ENCODE measurements around the gene CATSPER1. TPM values are rescaled to one million over a fixed set of nuclear protein-coding genes. Genes with fewer than 3 reads are reported as not detected.

The CATSPER1 gene
- total RNA-seq, 1 donor from 2014 or later, result not detected

GRCh38 chr11:65997286-65997685, 29.0 kb downstream of the CATSPER1 start:
- no peak for TF ChIP-seq CTCF (IDR thresholded peaks at IDR 0.05; ENCODE audit: unreplicated experiment)
- peaks cover 7% of the 10 kb centered on the region for H3K27me3 Mint-ChIP-seq (ENCODE audit: unreplicated experiment)
- DNase-seq (ENCODE audit: low spot score), result no peak
- peak overlapping the region; percentile 65 for H3K4me3 Mint-ChIP-seq (ENCODE audit: unreplicated experiment)
- no peak overlapping the region for H3K27ac Mint-ChIP-seq (ENCODE audit: unreplicated experiment)
- H3K9me3 Mint-ChIP-seq (ENCODE audit: unreplicated experiment), result no peaks in the 10 kb centered on the region
- peaks cover 25% of the 10 kb centered on the region for H3K36me3 Mint-ChIP-seq (ENCODE audit: low read depth, unreplicated experiment)
- peaks cover 10% of the 10 kb centered on the region for H3K4me1 Mint-ChIP-seq (ENCODE audit: unreplicated experiment)

GRCh38 chr11:65992056-65992455, 34.2 kb downstream of the CATSPER1 start:
- H3K4me3 Mint-ChIP-seq (ENCODE audit: unreplicated experiment), result no peak overlapping the region
- no peak for TF ChIP-seq CTCF (IDR thresholded peaks at IDR 0.05; ENCODE audit: unreplicated experiment)
- no peak overlapping the region for H3K27ac Mint-ChIP-seq (ENCODE audit: unreplicated experiment)
- H3K27me3 Mint-ChIP-seq (ENCODE audit: unreplicated experiment), result no peaks in the 10 kb centered on the region
- H3K36me3 Mint-ChIP-seq (ENCODE audit: low read depth, unreplicated experiment), result peaks cover 5% of the 10 kb centered on the region
- no peak for DNase-seq (ENCODE audit: low spot score)
- H3K9me3 Mint-ChIP-seq (ENCODE audit: unreplicated experiment), result no peaks in the 10 kb centered on the region
- H3K4me1 Mint-ChIP-seq (ENCODE audit: unreplicated experiment), result no peaks in the 10 kb centered on the region

DNA sequence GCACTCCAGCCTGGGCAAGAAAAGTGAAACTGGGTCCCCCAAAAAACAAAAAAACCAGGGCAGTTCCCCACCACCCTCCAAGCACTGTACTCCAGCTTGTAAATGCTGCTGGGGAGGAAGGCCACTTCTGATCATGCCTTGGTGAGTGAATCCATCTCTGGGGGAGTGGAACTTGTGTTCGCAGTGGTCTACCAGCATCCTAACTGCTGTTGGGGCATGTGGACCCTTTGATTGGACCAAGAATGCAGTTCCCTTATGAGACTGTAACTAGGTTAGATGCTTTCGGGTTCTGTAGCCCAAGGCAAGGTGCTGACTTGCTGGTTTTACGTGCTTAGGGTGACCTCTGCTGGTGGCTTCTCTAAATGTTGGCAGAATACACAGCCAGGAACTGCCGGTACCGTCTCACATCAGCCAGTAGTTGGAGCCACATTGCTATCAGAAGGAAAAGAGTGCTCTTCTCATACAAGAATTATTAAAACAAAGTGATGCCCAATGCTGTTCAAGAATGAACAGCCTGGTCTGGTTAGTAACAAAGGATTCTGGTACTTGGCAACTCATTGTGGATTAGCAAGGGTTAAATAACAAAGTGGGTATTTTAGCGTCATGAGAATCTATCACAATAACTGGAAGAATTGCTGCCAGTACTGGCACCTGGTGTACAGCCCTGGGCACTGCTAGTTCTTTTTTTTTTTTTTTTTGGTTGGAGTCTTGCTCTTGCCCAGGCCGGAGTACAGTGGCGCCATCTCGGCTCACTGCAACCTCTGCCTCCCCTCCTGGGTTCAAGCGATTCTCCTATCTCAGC, 37.3 kb downstream of the CATSPER1 start:
- H3K36me3 Mint-ChIP-seq (ENCODE audit: low read depth, unreplicated experiment), result no peaks in the 10 kb centered on the region
- peak overlapping the region; percentile 63 for H3K4me3 Mint-ChIP-seq (ENCODE audit: unreplicated experiment)
- TF ChIP-seq CTCF (IDR thresholded peaks at IDR 0.05; ENCODE audit: unreplicated experiment), result peak; percentile 79
- no peaks in the 10 kb centered on the region for H3K27me3 Mint-ChIP-seq (ENCODE audit: unreplicated experiment)
- no peaks in the 10 kb centered on the region for H3K4me1 Mint-ChIP-seq (ENCODE audit: unreplicated experiment)
- no peaks in the 10 kb centered on the region for H3K9me3 Mint-ChIP-seq (ENCODE audit: unreplicated experiment)
- H3K27ac Mint-ChIP-seq (ENCODE audit: unreplicated experiment), result peak overlapping the region; percentile 13
- DNase-seq (ENCODE audit: low spot score), result peak; percentile 90

- TF ChIP-seq CTCF (IDR thresholded peaks at IDR 0.05; ENCODE audit: unreplicated experiment), result no peak
- no peaks in the 10 kb centered on the region for H3K9me3 Mint-ChIP-seq (ENCODE audit: unreplicated experiment)
- peaks cover 1% of the 10 kb centered on the region for H3K27me3 Mint-ChIP-seq (ENCODE audit: unreplicated experiment)
- DNase-seq (ENCODE audit: low spot score), result no peak
- H3K4me3 Mint-ChIP-seq (ENCODE audit: unreplicated experiment), result no peak overlapping the region
- no peaks in the 10 kb centered on the region for H3K36me3 Mint-ChIP-seq (ENCODE audit: low read depth, unreplicated experiment)
- H3K27ac Mint-ChIP-seq (ENCODE audit: unreplicated experiment), result no peak overlapping the region
- H3K4me1 Mint-ChIP-seq (ENCODE audit: unreplicated experiment), result no peaks in the 10 kb centered on the region
Observed at GRCh38 chr11:65987336-65987735, 38.9 kb downstream of the CATSPER1 start.

DNA sequence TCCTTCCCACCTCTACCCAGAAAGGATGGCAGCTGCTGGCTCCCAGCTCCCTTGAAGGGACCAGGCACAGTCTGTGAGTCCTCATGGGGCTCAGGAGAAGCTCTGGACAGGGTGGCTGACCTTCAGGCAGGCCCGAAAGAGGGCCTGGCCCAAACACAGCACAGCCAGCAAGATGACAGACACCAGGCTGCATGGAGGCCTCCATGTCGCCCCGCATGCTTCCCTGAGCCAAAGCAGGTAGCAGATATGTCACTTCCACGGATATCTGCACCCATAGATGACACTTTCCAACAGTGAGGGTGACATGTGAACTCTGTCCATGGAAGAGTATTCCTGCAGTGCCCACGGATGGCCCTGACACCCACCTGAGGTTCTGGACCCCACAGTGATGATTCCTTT, 42.7 kb downstream of the CATSPER1 start:
- no peak for DNase-seq (ENCODE audit: low spot score)
- Mint-ChIP-seq H3K27me3 (ENCODE audit: unreplicated experiment) (peaks cover 1% of the 10 kb centered on the region), H3K4me1 (ENCODE audit: unreplicated experiment) (no peaks in the 10 kb centered on the region), H3K4me3 (ENCODE audit: unreplicated experiment) (no peak overlapping the region), H3K9me3 (ENCODE audit: unreplicated experiment) (no peaks in the 10 kb centered on the region), H3K36me3 (ENCODE audit: low read depth, unreplicated experiment) (peaks cover 13% of the 10 kb centered on the region), H3K27ac (ENCODE audit: unreplicated experiment) (no peak overlapping the region)
- TF ChIP-seq CTCF (IDR thresholded peaks at IDR 0.05; ENCODE audit: unreplicated experiment), result no peak
